ENCODE results near the gene DNASE1L1.

DNA sequence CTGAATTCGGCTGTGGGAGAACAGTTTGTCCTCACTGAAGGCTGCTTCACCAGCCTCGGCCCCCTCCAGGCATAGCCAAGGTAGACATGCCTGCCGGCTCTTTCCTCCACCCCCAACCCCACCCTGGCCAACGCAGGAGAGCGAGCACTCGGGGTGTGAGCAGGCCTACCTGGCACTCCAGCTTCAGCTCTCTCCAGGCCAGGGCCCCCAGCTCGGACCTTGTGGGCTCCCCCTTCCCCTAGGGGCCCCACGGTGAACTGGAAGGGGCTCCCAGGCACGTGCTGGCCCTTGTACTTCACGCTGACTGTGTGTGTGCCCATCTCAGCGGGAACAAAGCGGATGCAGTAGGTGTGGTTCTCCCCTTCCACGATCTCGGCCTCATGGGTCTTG is 57.0 kb downstream of the DNASE1L1 start:
- TF ChIP-seq SUZ12 (IDR thresholded peaks at IDR 0.05; ENCODE audit: extremely low read depth, insufficient read depth, insufficient read length) (no peak), YY1 (IDR thresholded peaks at IDR 0.05; ENCODE audit: insufficient read depth, insufficient read length) (no peak)
